CD4-positive, alpha-beta T cell (primary cell): ENCODE data around the gene C12orf60. TPM values are rescaled to one million over a fixed set of nuclear protein-coding genes. Genes with fewer than 3 reads are reported as not detected.

Experiments
- ATAC-seq: fragments of 200-7000 bp; cut with Tn5 transposase; one replicate; pipeline ENCODE4 v1.10.0; 2022; ENCODE audit warnings: mild to moderate bottlenecking; ENCODE audit not compliant: poor library complexity
- CTCF ChIA-PET: fragments of 350-600 bp; sonication (Branson Sonifier 250); formaldehyde crosslinking; loops from one replicate; lab custom pipeline; 2021; ENCODE audit warnings: antibody characterized with exemption, inconsistent platforms; lab: Charles Lee
- POLR2A ChIA-PET: fragments of 350-600 bp; sonication (Branson Sonifier 250); formaldehyde crosslinking; loops from one replicate; lab custom pipeline; 2021; ENCODE audit warnings: antibody characterized with exemption, inconsistent platforms; lab: Charles Lee
- DNase-seq, 14 experiments: peaks; one replicate each; pipeline ENCODE4 v3.0.0-alpha.2; 2013 to 2020; ENCODE audit warnings: mixed read lengths in 2 of 14
- H3K27ac ChIP-seq, 2 donors: one replicate each; pipeline versions ENCODE4 v1.5.1 to v1.7.0; 2013; ENCODE audit warnings: low read length in 2 of 2, low read depth in 1 of 2, mild to moderate bottlenecking in 1 of 2
- H3K27me3 ChIP-seq, 2 experiments: 1 replicate in 1 of 2; 2 replicates in 1 of 2; pipeline versions ENCODE4 v1.6.1 to v1.7.0; 2013; ENCODE audit warnings: low read length in 2 of 2, control low read depth in 1 of 2, mild to moderate bottlenecking in 1 of 2, moderate library complexity in 1 of 2; ENCODE audit not compliant: insufficient read depth in 2 of 2, control insufficient read depth in 1 of 2
- H3K36me3 ChIP-seq: one replicate; pipeline ENCODE4 v1.6.1; 2013; ENCODE audit warnings: low read length, control low read depth; ENCODE audit not compliant: insufficient read depth
- H3K4me1 ChIP-seq: one replicate; pipeline ENCODE4 v1.6.1; 2013; ENCODE audit warnings: low read length, control low read depth; ENCODE audit not compliant: insufficient read depth
- H3K4me3 ChIP-seq: one replicate; pipeline ENCODE4 v1.5.1; 2013; ENCODE audit warnings: mild to moderate bottlenecking, low read length, moderate library complexity
- H3K9me3 ChIP-seq, 2 experiments: 1 replicate in 1 of 2; 2 replicates in 1 of 2; pipeline versions ENCODE4 v1.6.1 to v1.7.0; 2013; ENCODE audit warnings: low read length in 2 of 2, mild to moderate bottlenecking in 2 of 2, control low read depth in 1 of 2, moderate library complexity in 1 of 2; ENCODE audit not compliant: control insufficient read depth in 1 of 2, insufficient read depth in 1 of 2
- H3K27ac Mint-ChIP-seq: one replicate; pipeline ENCODE4 v1.8.0; 2020; ENCODE audit warnings: mixed read lengths
- H3K27me3 Mint-ChIP-seq: one replicate; pipeline ENCODE4 v1.8.0; 2021; ENCODE audit warnings: mixed read lengths
- H3K36me3 Mint-ChIP-seq: one replicate; pipeline ENCODE4 v1.8.0; 2021; ENCODE audit warnings: low read depth, mixed read lengths
- H3K4me1 Mint-ChIP-seq: one replicate; pipeline ENCODE4 v1.8.0; 2021; ENCODE audit warnings: low read depth, mixed read lengths
- H3K4me3 Mint-ChIP-seq: one replicate; pipeline ENCODE4 v1.8.0; 2020; ENCODE audit warnings: mild to moderate bottlenecking, mixed read lengths
- H3K9me3 Mint-ChIP-seq: one replicate; pipeline ENCODE4 v1.8.0; 2020; ENCODE audit warnings: mixed read lengths
- CTCF ChIP-seq: fragments of 200-600 bp; IDR thresholded peaks from one replicate; pipeline ENCODE4 v1.8.0; 2022; ENCODE audit warnings: antibody characterized with exemption, mild to moderate bottlenecking
- intact Hi-C, 2 experiments: fragments of 100-400 bp; cut with DNase I in 1 of 2; cut with micrococcal nuclease in 1 of 2; formaldehyde crosslinking; loops; one replicate each; pipeline versions ENCODE4 v1.15.1 to v1.9.0; 2023 to 2025; cut with DNase I, micrococcal nuclease
- total RNA-seq, 174 experiments: library from RNA in 2 of 174; stranded (reverse) in 2 of 174; gene quantifications; one replicate each; pipeline ENCODE4 v1.2.3 and lab custom pipeline; 2021 to 2026

The C12orf60 gene
- total RNA-seq, 2 experiments from 2014 or later = 0.11 to 0.22 TPM

GRCh38 chr12:14784471-14784870 is 19.0 kb upstream of the C12orf60 start:
- DNase-seq (no peak), ATAC-seq (no peak)
- Mint-ChIP-seq H3K27me3 (no peaks in the 10 kb centered on the region), H3K4me3 (no peak overlapping the region), H3K9me3 (no peaks in the 10 kb centered on the region), H3K36me3 (peaks cover 48% of the 10 kb centered on the region), H3K4me1 (peaks cover 6% of the 10 kb centered on the region), H3K27ac (no peak overlapping the region)
- Histone ChIP-seq H3K27me3 (no peaks in the 10 kb centered on the region), H3K4me3 (no peak overlapping the region), H3K27ac (no peak overlapping the region), H3K9me3 (no peaks in the 10 kb centered on the region), H3K4me1 (no peaks in the 10 kb centered on the region), H3K36me3 (peaks cover 47% of the 10 kb centered on the region)
- ChIA-PET CTCF (interaction anchor here (1.2 to 1.7 kb wide), 3 partner anchors 9 to 15 kb away, joined by 3 to 8 read pairs (median 5); a partner anchor contains a TSS), POLR2A (interaction anchor here (1.1 to 8.0 kb wide), 3 partner anchors 12 to 41 kb away, joined by 3 to 114 read pairs (median 4); partner anchors contain the start of genes C12orf60 and WBP11)
- intact Hi-C loops = no loop called here
- TF ChIP-seq CTCF = no peak

- no peak for TF ChIP-seq CTCF
- peaks cover 58% of the 10 kb centered on the region for H3K36me3 ChIP-seq
- ChIA-PET CTCF (no interaction called here), POLR2A (interaction anchor here (8.0 kb wide), 1 partner anchor 14 kb away, joined by 114 read pairs; a partner anchor contains a TSS)
- no peaks in the 10 kb centered on the region for H3K9me3 ChIP-seq
- Mint-ChIP-seq H3K27me3 (no peaks in the 10 kb centered on the region), H3K27ac (no peak overlapping the region), H3K4me1 (no peaks in the 10 kb centered on the region), H3K36me3 (peaks cover 59% of the 10 kb centered on the region), H3K4me3 (no peak overlapping the region), H3K9me3 (no peaks in the 10 kb centered on the region)
- no peak overlapping the region for H3K27ac ChIP-seq
- no peak for ATAC-seq
- H3K27me3 ChIP-seq = no peaks in the 10 kb centered on the region
- DNase-seq = no peak
- intact Hi-C loops = no loop called here
- no peak overlapping the region for H3K4me3 ChIP-seq
- no peaks in the 10 kb centered on the region for H3K4me1 ChIP-seq
Measured at GRCh38 chr12:14785568-14785967, 17.9 kb upstream of the C12orf60 start.

GRCh38 chr12:14795028-14795448 is 8.4 kb upstream of the C12orf60 start:
- Mint-ChIP-seq H3K9me3 (no peaks in the 10 kb centered on the region), H3K4me3 (no peak overlapping the region), H3K27ac (no peak overlapping the region), H3K27me3 (no peaks in the 10 kb centered on the region), H3K4me1 (peaks cover 13% of the 10 kb centered on the region), H3K36me3 (peaks cover 95% of the 10 kb centered on the region)
- Histone ChIP-seq H3K9me3 (no peaks in the 10 kb centered on the region), H3K4me1 (no peaks in the 10 kb centered on the region), H3K36me3 (peaks cover 90% of the 10 kb centered on the region), H3K4me3 (no peak overlapping the region), H3K27me3 (no peaks in the 10 kb centered on the region), H3K27ac (no peak overlapping the region)
- intact Hi-C loops = no loop called here
- ChIA-PET CTCF (interaction anchor here (0.6 kb wide), 1 partner anchor 201 kb away, joined by 3 read pairs; no protein-coding TSS in a partner anchor), POLR2A (interaction anchor here (1.5 kb wide), 1 partner anchor 24 kb away, joined by 5 read pairs; a partner anchor contains a TSS)
- ATAC-seq (no peak), DNase-seq (no peak)
- TF ChIP-seq CTCF = no peak
